Endothelial cell of umbilical vein (primary cell): ENCODE results near the gene STPG4. TPM values are rescaled to one million over a fixed set of nuclear protein-coding genes. Genes with fewer than 3 reads are reported as not detected.
"Not testable (repeated sequence)": the region's sequence is repeated elsewhere in the genome, so short reads cannot be mapped to it uniquely, and the experiment has no call there.

ENCODE experiments used
- BruUV-seq: library from RNA; stranded (reverse); fragments of 400-500 nt; replicated peaks from 2 replicates; lab custom pipeline; 2021; lab: Mats Ljungman, UMichigan
- CTCF ChIA-PET: fragments of 300-600, 350-600 bp; sonication (Branson Sonifier 250); formaldehyde crosslinking; loops from one replicate; lab custom pipeline; 2021; ENCODE audit warnings: antibody characterized with exemption, inconsistent platforms; lab: Charles Lee
- POLR2A ChIA-PET: fragments of 300-600, 350-600 bp; sonication (Branson Sonifier 250); formaldehyde crosslinking; loops from one replicate; lab custom pipeline; 2021; ENCODE audit warnings: antibody characterized with exemption, inconsistent platforms; lab: Charles Lee
- DNase-seq: peaks from one replicate; pipeline ENCODE4 v3.0.0-alpha.2; 2011; ENCODE audit warnings: low read depth, low spot score
- FAIRE-seq: peaks from 2 replicates; lab custom pipeline; 2011; peaks lifted over from hg19 to GRCh38; lab: Jason Lieb, UNC
- H2AFZ ChIP-seq: 2 replicates; pipeline ENCODE4 v1.6.0; 2012; ENCODE audit warnings: low read depth, low read length, control low read depth, inconsistent platforms
- H3K27ac ChIP-seq: 2 replicates; pipeline ENCODE4 v1.5.1; 2011; ENCODE audit warnings: low read depth, mild to moderate bottlenecking, control low read depth, low read length, moderate library complexity; ENCODE audit not compliant: insufficient read depth
- H3K27me3 ChIP-seq, 2 experiments: 2 replicates each; pipeline versions ENCODE4 v1.6.0 to v1.6.1; 2011; ENCODE audit warnings: low read length in 2 of 2, mixed read lengths in 1 of 2; ENCODE audit not compliant: control insufficient read depth in 2 of 2, insufficient read depth in 2 of 2
- H3K36me3 ChIP-seq, 2 experiments: 2 replicates in 1 of 2; 3 replicates in 1 of 2; pipeline ENCODE4 v1.5.1; 2011; ENCODE audit warnings: low read length in 2 of 2, mild to moderate bottlenecking in 1 of 2, moderate library complexity in 1 of 2; ENCODE audit not compliant: control insufficient read depth in 2 of 2, insufficient read depth in 2 of 2; ENCODE audit errors: extremely low read depth in 1 of 2
- H3K4me1 ChIP-seq: 3 replicates; pipeline ENCODE4 v1.5.1; 2011; ENCODE audit warnings: mild to moderate bottlenecking, low read length; ENCODE audit not compliant: control insufficient read depth, insufficient read depth; ENCODE audit errors: extremely low read depth
- H3K4me2 ChIP-seq: 2 replicates; pipeline ENCODE4 v1.6.1; 2011; ENCODE audit warnings: low read length, control low read depth, mixed read lengths; ENCODE audit not compliant: insufficient read depth
- H3K4me3 ChIP-seq, 3 experiments: fragments of 200-600 bp in 1 of 3; sonication (generic), shearing (Covaris generic) in 1 of 3; replicated peaks in 1 of 3; 2 replicates each; pipeline ENCODE4 v1.5.1; 2011 to 2016; ENCODE audit warnings: control low read depth in 3 of 3, low read length in 3 of 3, mild to moderate bottlenecking in 2 of 3, inconsistent platforms in 1 of 3, low read depth in 1 of 3, moderate library complexity in 1 of 3; ENCODE audit not compliant: insufficient read depth in 1 of 3
- H3K79me2 ChIP-seq: 2 replicates; pipeline ENCODE4 v1.6.0; 2012; ENCODE audit warnings: low read length, inconsistent platforms; ENCODE audit not compliant: control insufficient read depth, insufficient read depth
- H3K9ac ChIP-seq: replicated peaks from 2 replicates; pipeline ENCODE3; 2011; ENCODE audit warnings: low read length, control low read depth; ENCODE audit not compliant: insufficient read depth; ENCODE audit errors: extremely low read depth
- H3K9me1 ChIP-seq: replicated peaks from 3 replicates; pipeline ENCODE4 v1.6.0; 2011; ENCODE audit warnings: mild to moderate bottlenecking, low read length; ENCODE audit not compliant: control insufficient read depth, insufficient read depth; ENCODE audit errors: extremely low read depth
- H3K9me3 ChIP-seq: replicated peaks from 2 replicates; pipeline ENCODE4 v1.5.1; 2012; ENCODE audit warnings: low read length, inconsistent platforms; ENCODE audit not compliant: control insufficient read depth, insufficient read depth
- H4K20me1 ChIP-seq: replicated peaks from 2 replicates; pipeline ENCODE3; 2011; ENCODE audit warnings: mild to moderate bottlenecking, low read length; ENCODE audit not compliant: control insufficient read depth, insufficient read depth; ENCODE audit errors: extremely low read depth
- FOS ChIP-seq: IDR thresholded peaks from 2 replicates; pipeline ENCODE4 v1.6.1; 2011; ENCODE audit warnings: mild to moderate bottlenecking, low read length, moderate library complexity, borderline replicate concordance; ENCODE audit not compliant: insufficient read depth
- GATA2 ChIP-seq: IDR thresholded peaks from 2 replicates; pipeline ENCODE4 v1.7.0; 2011; ENCODE audit warnings: low read depth, mild to moderate bottlenecking, moderate library complexity, mixed read lengths, low read length; ENCODE audit not compliant: insufficient read length, insufficient read depth
- MYC ChIP-seq: IDR thresholded peaks from one replicate; pipeline ENCODE4 v1.6.1; 2011; ENCODE audit warnings: mild to moderate bottlenecking, low read depth, low read length
- POLR2AphosphoS5 ChIP-seq: IDR thresholded peaks from 2 replicates; pipeline ENCODE4 v1.6.1; 2012; ENCODE audit warnings: low read depth, mild to moderate bottlenecking, control low read depth, low read length, moderate library complexity; ENCODE audit not compliant: insufficient read depth
- dilution Hi-C: fragments of 300-500 bp; cut with MboI; formaldehyde crosslinking; loops from one replicate; pipeline ENCODE4 v1.15.0; 2019; ENCODE audit warnings: low sequenced_read_pairs; ENCODE audit not compliant: extremely low pct_ligation_motif_present
- intact Hi-C: fragments of 100-400 bp; cut with micrococcal nuclease; formaldehyde crosslinking; loops from one replicate; pipeline ENCODE4 v1.10.0; 2022
- polyA plus RNA-seq, 4 experiments: library from polyadenylated mRNA; depleted of rRNA in 3 of 4; stranded (reverse) in 3 of 4; unstranded in 1 of 4; fragments of >200 nt; gene quantifications; 2 replicates each; pipeline versions ENCODE4 v1.2.1 to v1.2.3, GENCODE V29; 2011 to 2012; ENCODE audit warnings: missing spikeins in 1 of 4
- total RNA-seq: library from RNA; stranded (reverse); gene quantifications from 2 replicates; pipeline ENCODE4 v1.2.3, GENCODE V29; 2021

Gene STPG4
- total and polyA plus RNA-seq, 2 donors (not counting 3 experiments of a cell fraction or from before 2014, with no cell fraction given) = 0.53 TPM; not detected in 1

- no peak overlapping the region for H3K4me3 ChIP-seq
- no peak overlapping the region for H3K27ac ChIP-seq
- no peak overlapping the region for H2AFZ ChIP-seq
- no peaks in the 10 kb centered on the region for H3K4me1 ChIP-seq
- H3K9me1 ChIP-seq = no peaks in the 10 kb centered on the region
- H4K20me1 ChIP-seq = no peaks in the 10 kb centered on the region
- POLR2A ChIA-PET = no interaction called here
- no peaks in the 10 kb centered on the region for H3K9me3 ChIP-seq
- no peaks in the 10 kb centered on the region for H3K79me2 ChIP-seq
- BruUV-seq = no TSS peak
- FAIRE-seq (no peak), DNase-seq (no peak)
- no peaks in the 10 kb centered on the region for H3K27me3 ChIP-seq
- CTCF ChIA-PET = interaction anchor here (1.0 to 1.1 kb wide), 2 partner anchors 9 to 26 kb away, joined by 3 read pairs; no protein-coding TSS in a partner anchor
- H3K36me3 ChIP-seq = no peaks in the 10 kb centered on the region
- intact Hi-C loops = no loop called here
- TF ChIP-seq FOS = no peak
- dilution Hi-C loops = no loop called here
- no peak overlapping the region for H3K4me2 ChIP-seq
- H3K9ac ChIP-seq = no peak overlapping the region
These were observed 27.1 kb downstream of the STPG4 start for GRCh38 chr2:47127862-47128543.

GRCh38 chr2:47126783-47127182 is 28.3 kb downstream of the STPG4 start:
- DNase-seq (no peak), FAIRE-seq (no peak)
- TF ChIP-seq GATA2 (no peak), POLR2AphosphoS5 (no peak), FOS (no peak), MYC (no peak)
- BruUV-seq = no TSS peak
- H3K4me3 ChIP-seq = no peak overlapping the region
- dilution Hi-C loops (no loop called here), intact Hi-C loops (no loop called here)
- no peaks in the 10 kb centered on the region for H3K4me1 ChIP-seq
- no peak overlapping the region for H3K9ac ChIP-seq
- H3K4me2 ChIP-seq = no peak overlapping the region
- no peaks in the 10 kb centered on the region for H4K20me1 ChIP-seq
- no peaks in the 10 kb centered on the region for H3K9me1 ChIP-seq
- no peaks in the 10 kb centered on the region for H3K27me3 ChIP-seq
- H2AFZ ChIP-seq = no peak overlapping the region
- ChIA-PET CTCF (interaction anchor here (1.1 kb wide), 1 partner anchor 27 kb away, joined by 3 read pairs; no protein-coding TSS in a partner anchor), POLR2A (no interaction called here)
- H3K9me3 ChIP-seq = no peaks in the 10 kb centered on the region
- no peak overlapping the region for H3K27ac ChIP-seq
- H3K36me3 ChIP-seq = no peaks in the 10 kb centered on the region
- no peaks in the 10 kb centered on the region for H3K79me2 ChIP-seq

- intact Hi-C loops, H2AFZ ChIP-seq, H3K9ac ChIP-seq, H3K4me2 ChIP-seq, H3K27ac ChIP-seq, H3K27me3 ChIP-seq, H3K9me1 ChIP-seq, BruUV-seq, H3K9me3 ChIP-seq, H3K4me1 ChIP-seq, H3K4me3 ChIP-seq, H4K20me1 ChIP-seq, H3K79me2 ChIP-seq, DNase-seq, POLR2A ChIA-PET, FAIRE-seq, H3K36me3 ChIP-seq, dilution Hi-C loops: not testable (repeated sequence)
- CTCF ChIA-PET = interaction anchor here (1.6 kb wide), 1 partner anchor 10 kb away, joined by 6 read pairs; no protein-coding TSS in a partner anchor
These were observed 30.4 kb downstream of the STPG4 start for GRCh38 chr2:47124740-47125139.
